GM19455 (cell line): ENCODE measurements around the gene TICAM2.

Source experiments
- ATAC-seq: cut with Tn5 transposase; IDR thresholded peaks from one replicate; pipeline ENCODE4 v1.9.1; 2021; ENCODE audit not compliant: unreplicated experiment

TICAM2 gene

DNA sequence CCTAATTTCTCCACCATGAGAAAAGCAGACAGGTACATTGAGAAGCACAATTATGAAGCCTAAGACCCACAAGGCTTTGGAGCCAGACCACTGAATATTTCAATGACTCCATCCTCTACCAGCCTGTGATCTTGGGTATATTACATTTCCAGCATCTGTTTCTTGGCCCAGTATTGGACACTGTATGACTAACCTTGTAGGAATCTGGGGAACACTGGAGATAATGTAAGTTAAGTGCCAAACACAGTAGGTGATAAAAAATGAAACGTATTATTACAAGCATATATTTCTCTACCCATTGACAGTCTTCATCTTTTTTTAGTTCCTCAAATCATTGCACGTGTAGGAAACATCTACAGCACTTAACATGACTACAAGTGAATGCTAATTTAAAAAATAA lies 29.1 kb downstream of the TICAM2 start:
- ATAC-seq, result no peak

DNA sequence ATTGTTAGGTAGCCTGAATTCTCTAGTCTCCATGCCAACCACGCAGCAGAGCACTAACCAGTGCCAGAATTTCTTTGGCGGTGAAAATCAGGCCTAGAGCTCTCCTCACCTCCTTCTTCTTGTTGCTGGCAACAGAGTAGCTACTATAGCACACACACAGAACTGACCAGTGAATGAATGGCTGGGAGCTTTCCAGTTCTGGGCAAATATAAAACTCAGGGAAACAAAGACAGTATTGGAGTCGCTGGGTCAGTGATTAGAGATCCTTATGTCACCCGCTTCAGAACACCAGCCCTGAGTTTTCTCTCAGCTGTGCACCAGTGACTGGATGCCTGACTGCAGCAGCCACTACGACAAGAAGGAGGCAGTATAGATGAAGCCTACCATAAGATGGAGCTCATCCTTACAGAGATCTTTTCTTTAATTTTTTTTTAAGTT lies 30.8 kb downstream of the TICAM2 start:
- no peak for ATAC-seq

DNA sequence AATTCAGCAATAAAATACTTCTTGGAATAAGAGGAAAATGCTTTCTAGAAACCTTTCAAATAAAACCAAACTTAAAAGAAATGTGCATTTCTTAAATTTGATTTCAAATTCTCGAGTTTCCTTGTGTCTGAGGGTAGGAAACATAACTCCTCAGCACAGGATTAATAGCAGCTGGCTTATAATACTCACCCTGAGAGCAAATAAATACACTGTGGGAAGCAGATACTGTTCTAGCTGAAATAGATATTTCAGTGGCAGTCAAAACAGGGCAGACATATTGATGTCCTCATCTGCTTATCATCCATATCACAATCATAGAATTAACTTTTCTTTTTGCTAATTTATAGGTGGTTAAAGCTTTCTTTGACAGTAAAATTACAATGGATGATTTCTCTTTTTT lies 33.6 kb downstream of the TICAM2 start:
- no peak for ATAC-seq

DNA sequence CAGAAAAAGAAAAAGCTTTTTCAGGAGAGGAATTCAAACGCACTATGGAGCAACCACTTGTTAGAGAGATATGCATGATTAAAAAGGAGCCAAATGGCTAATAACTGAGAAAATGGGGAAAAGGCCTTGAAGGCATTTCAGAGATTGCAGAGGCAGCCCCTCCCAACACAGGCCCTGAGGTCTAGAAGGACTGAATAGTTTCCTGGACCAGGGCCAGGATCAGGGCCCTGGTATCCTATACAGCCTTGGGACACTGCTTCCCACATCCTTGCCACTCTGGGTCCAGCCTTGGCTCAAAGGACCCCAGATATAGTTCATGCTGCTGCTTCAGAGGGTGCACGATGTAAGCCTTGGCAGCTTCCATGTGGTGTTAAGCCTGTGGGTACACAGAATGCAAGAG lies 37.0 kb downstream of the TICAM2 start:
- no peak for ATAC-seq

DNA sequence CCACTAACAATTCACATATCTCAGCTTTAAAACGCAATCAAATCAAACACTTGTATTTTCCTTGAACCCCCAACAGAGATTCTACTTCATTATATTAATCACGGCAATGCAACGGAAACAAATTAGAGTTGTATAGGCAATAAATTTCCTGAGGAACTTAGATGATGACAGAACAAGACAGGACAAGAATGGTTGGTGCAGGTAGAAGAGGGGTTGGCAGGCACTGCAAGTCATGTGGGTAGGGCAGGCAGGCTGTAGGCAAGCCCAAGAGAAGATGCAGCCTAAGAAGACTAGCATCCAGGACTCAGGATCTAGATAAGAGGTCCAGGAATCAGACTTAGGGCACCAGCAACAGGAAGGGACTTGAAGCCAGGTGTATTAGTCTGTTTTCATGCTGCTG lies 41.1 kb downstream of the TICAM2 start:
- ATAC-seq, result no peak

DNA sequence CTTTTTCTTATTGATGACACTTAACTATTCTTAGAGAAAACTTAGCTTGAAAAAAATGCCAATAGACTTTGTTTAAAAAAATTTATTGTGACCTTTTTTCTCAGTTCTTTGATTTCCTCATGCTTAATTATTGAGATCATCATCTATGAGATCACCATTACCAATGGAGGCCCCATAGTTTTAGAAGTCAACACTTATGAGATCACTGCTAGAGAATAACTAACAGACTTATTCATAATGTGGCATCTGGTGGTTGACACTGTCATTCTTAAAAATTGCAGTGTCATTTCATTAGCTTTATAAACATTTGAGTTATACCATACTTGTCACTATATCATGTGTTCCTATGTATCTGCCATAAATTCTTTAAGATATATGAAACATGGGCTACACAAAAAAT lies 42.8 kb downstream of the TICAM2 start:
- ATAC-seq, result no peak

DNA sequence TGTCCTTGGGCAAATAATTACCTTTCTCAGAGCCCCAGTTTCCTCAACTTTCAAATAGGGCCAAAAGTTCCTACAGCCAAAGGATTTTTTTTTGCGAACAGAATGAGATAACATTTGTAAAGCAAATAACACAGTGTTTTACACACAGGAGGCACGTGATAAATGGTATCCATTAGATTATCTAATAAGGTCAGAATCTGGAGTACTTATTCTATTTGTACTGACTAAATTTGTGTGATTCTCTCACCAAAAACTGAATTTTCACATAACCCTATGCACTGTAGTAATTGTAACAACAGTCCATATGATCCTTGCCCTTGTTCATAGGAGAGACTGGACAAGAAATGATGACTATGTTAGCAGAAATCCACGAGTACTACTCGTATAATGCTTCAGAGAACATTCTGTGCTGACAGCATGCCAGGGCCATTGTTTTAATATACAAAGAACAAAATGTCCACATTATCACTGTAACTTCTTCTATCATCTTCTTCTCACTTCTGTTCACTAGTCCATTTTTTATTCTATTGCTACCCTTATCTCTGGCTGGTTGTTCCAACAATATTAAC lies 43.8 kb downstream of the TICAM2 start:
- no peak for ATAC-seq

DNA sequence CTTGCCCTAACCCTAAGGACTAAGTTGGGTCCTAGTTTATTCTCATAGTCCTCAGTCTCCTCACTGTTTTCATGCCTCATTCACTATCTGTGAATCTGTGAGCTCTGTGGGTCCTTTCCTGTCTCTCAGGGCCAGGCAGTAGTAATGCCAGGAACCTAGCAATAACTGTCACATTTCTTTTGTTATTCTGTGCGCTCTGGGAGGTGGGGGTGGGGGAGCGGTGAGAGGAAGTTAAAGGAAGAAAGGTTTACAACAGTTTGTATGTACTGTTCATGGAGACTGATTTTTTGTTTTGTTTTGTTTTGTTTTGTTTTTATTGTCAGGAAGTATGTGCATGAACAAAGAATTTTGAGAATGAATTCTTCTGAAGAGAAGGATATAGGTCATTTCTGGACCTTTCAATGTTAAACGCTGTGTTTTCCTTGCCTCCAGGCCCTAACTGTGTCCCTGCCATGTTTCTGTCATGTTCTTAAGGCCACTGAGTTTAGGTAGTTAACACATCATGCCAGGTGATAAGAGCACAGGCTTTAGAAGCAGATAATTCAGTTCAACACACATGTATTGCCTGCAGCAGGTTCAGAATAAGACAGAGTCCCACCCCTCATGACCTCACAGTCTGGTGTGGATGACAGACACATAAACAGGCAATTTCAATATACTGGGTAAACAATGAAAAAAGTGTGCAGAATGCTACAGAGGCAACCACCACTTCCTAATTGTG lies 44.5 kb downstream of the TICAM2 start:
- ATAC-seq, result no peak

DNA sequence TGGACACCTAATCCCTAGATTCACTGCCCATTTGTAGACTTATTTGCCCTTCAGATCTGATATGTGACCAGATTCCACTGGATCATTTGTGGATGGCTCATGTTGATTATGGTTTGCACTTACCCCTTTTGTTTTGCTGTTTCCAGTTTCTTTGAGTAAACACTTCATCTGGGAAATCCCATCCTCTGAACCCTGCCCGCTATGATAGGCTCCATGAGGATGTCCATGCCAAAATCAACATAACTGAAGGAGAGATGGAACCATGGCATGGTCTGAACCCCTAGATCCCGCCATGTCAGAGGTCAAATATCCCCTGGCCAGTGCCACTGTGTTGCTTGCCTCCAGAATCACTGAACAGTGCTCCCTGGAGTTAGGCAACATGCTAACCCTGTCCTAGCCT lies 46.0 kb downstream of the TICAM2 start:
- no peak for ATAC-seq

DNA sequence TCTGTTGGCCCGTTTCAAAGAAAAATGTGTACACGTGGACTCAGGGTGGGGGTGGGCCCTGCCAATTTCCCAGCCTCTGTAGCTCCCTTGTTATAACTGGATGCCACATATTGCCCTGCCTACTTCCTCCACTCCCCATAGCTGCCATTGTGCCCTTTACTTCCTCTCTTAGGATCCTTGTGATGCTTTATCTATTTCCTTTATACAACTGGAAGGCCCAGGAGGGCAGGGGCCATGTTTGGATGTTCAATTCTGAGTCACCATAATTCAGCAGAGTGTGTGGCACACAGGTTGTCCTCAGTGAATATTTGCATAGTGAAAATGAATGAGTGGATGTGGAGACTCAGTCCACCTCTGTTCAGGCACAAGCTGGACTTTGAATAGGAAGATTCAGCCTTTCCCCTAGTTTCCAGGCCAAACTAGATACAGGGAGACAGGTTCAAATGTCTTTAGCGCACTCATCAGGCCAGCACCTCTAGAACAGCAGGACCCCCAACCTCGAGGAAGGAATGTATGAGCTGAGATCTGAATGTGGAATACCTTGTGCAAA lies 47.1 kb downstream of the TICAM2 start:
- ATAC-seq, result no peak

DNA sequence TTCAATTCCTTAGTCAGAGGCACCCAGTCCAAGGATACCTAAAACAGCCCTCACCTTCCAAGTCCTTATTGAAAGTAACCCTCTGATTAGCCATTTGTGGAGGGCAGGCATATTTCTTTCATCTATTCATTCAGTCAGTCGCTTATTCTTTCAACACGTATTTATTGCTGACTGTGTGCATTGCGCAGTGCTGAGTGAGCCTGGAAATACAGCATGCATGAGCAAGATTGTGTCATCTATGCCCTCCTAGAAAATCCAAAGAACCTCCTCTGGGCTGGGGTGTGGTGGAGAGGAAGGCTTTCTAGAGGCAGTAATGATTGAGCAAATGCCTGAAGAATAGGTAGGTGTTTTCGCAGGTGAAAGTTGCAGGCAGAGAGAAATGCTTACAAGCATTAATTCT lies 49.2 kb downstream of the TICAM2 start:
- ATAC-seq, result no peak

DNA sequence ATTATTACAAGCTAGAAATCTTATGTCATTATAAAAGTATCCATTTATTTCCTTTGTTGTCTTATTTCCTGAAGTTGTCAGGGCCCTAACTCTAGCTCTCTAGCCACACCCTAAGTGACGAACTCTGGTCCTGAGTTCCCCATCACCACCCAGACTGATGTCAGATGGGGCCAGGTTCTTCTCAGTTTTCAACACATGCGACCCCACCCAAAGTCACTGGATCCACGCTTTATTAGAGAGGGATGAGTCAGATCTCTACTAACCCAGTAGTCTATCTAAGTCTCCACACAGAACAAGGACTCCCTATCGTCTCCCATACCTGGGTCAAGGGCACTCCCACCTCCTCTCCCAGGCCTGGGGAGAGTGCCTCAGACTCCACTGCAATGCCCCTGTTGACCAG lies 50.9 kb downstream of the TICAM2 start:
- no peak for ATAC-seq

DNA sequence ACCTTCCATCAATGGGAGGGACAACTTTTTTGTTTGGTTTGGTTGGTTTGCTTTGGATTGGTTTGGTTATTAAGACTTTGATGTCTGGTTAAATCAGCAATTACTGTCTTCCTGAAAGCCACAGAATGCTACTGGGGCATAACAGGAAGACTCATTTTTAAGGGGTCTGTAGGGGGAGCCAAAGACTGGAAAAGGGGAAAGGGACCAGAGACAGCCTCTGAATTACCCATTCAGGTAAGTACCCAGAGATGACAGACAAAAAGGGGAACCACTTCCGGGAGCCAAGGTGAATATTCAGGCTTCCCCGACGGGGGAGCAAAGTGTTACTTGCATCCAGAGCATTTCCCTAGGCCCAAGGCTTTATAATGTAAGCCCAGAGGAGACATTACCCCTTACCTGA lies 53.1 kb downstream of the TICAM2 start:
- no peak for ATAC-seq

DNA sequence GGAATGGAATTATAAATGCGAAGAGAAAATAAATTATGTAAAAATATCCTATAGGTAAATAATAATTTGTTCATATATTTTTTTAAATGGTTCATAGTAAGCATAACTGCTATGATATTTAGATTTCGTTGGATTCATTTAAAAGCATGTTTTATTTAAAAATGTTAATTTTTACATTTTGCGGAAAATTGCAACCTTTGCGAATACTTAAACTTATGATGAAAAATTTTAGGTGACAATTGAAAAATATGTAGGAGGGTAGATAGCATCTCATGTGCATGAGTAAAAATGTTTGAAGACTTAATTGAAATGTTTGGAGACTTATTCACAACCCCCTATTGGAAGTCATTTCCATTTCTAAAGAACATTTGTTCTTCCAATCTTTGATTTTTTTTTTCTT lies 53.6 kb downstream of the TICAM2 start:
- ATAC-seq, result no peak

DNA sequence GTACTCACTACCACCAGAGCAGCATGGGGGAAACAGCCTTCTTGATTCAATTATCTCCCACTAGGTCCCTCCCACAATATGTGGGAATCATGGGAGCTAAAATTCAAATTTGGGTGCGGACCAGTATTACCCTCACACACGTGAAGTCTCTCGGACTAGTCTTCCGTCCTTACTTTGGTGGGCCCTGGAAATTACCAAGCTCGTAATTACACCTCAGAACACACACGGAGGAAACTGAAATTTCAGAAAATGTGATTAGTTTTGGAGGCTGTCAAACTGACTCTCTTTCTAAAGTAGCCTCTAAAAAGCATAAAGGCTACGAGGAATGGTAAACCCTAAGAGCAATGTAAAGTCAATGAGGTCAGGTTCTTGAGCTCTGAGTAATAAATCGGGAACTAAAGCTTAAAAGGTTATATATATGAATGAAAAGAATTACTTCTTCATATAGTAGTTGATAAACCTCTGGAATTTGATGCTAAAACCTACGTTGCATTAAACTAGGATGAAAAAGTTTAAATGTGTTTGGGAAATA lies 56.9 kb downstream of the TICAM2 start:
- no peak for ATAC-seq

DNA sequence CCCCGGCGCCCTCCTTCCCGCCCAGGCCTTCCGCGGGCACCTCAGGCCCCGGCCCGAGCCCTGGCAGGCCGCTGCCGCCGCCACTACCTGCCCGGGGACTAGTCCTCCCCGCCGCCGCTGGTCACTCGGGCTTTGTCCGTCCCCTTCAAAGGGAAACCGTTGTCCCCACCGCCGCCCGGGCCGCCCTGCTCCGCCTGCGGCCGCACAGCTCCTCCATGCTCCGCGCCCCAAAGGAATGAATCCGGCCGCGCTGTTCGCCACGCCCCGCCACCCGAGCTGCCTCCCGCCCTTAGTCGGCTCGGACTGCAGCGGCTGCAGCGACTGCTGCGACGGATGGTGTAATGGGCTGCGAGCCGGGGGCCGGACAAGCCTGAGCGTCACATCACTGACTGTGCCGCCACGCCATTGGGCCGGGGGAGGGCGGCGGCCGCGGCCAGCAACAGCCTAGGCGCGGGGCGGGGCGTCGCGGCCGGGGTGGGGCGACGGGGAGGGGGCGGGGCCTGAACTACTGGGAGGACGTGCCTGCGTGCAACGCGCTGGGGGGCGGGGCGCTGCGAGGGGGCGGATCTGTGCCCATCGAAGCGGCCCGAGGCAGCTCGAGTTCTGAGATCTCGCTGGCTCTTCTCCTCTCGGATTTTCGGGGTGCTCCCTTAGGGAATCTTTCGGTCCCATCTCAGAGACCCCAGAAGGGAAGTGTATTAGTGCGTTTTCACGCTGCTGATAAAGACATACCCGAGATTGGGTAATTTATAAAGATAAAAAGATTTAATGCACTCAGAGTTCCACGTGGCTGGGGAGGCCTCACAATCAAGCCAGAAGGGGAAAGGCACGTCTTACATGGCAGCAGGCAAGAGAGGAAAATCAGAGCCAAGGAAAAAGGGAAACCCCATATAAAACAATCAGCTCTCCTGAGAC lies 57.6 kb downstream of the TICAM2 start, which contains the start of gene FEM1C:
Gene FEM1C, minus strand, starts transcription at position 340 of the 915 bp plus-strand sequence. CDS start 1,282 bp downstream, outside the sequence.
- ATAC-seq, result peak; percentile 97

DNA sequence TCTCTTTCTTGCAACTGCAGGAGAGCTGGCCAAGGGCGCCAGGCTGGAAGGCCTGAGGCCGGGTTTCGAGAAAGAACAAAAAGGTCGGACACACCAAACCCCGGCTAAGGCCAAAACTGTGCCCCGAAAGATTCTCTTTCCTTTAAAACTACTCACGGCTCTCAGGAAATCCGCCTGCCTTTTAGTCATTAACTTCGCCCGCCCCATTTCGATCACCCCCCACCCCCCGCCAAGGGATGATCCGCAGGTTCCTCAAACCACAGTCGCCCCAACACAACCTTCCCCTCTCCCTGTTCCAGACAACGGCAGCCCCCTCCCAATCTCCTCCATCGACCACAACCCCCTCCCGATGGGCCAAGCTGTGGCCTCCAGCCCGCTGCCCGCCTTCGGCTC lies 58.2 kb downstream of the TICAM2 start:
- no peak for ATAC-seq

DNA sequence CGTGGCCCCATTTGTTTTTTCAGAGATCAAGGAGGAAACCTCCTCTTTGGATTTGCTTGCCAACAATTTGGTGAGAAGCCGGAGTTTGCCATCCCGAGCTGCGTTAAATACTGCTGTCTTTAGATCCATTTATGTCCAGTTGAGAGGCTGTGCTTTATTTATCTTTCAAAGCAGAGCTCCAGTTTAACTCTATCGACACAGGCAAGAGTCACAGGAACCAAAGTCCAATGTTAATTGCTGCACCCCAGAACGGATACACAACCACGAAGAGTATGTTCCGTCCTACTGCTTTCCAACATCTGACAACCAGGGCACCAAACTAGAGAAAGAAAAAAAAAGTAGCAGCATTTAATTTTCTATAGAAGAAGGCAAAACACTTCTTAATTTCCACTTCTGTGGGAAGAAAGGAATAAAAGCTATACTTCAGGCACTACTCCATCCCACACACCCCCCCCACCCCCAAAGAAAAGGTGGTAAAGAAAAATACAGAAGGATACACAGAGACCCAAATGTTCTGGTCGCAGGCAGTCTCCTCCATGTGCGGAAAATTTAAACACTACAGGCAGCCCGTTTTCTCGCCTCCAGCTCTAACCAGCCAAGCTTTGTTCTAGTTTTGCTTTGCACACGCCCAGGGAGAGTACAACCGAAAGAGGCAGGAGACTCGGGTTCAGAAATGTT lies 58.8 kb downstream of the TICAM2 start:
- peak; percentile 28 for ATAC-seq

DNA sequence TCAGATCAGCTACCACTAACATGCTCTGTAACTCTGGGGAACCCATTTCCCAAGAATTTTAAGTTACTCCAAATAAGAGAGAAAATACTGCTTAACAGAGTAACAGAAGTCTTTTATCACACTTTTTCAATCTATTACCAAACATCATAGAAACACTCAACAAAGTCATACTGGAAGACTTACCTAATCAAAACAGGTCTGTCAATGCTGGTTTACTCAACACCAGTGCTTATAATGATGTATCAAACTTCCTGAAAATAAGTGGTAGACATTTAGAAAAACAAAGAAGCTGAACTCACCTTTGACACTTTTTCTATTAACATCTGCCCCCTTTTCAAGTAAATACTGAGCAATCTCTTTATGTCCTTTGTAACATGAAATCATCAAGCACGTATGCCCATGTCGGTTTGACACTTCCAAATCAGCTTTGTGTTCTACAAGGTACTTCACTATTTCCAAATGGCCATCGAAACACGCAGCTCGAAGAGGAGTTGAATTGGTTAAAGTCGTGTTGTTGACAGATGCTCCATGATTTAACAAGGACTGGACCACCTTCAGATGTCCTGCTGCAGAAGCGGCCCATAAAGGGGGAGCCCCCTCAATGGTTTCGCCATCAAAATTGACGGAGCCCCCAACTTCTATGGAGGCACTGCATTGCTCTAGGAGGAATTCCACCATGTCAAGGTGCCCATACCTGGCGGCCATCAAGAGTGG lies 59.5 kb downstream of the TICAM2 start:
- ATAC-seq, result no peak

DNA sequence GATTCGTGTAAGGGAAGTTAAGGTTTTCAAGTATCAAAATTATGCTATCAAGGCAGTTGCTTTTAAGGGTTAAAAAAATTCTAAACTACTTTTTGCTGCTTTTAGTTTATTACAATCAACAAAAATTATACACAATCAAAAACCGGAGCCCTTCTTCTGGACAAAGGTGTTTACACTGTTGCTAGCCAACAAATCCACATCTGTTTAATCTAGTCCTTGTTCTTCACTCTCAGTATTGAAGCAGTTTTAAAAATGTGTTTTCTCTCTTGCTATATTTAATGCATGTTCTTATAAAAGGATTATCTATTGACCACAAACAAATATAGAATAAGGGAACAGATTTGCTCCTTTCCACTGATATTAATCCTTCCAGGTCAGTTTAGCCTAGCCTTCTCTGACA lies 60.2 kb downstream of the TICAM2 start:
- no peak for ATAC-seq
